Aorta (tissue), 5 donors: ENCODE results near the gene TEX9. TPM values are rescaled to one million over a fixed set of nuclear protein-coding genes. Genes with fewer than 3 reads are reported as not detected.

Experiments used
- ATAC-seq: fragments of 200-7000 bp; cut with Tn5 transposase; one replicate; pipeline ENCODE4 v1.9.1; 2022; ENCODE audit warnings: moderate library complexity; ENCODE audit not compliant: low FRiP score
- DNase-seq, 2 donors: peaks; one replicate each; pipeline ENCODE4 v3.0.0-alpha.2; 2020
- H3K27ac ChIP-seq, 2 donors: one replicate each; pipeline ENCODE4 v1.5.1; 2013; ENCODE audit warnings: low read length in 2 of 2, mild to moderate bottlenecking in 2 of 2, moderate library complexity in 2 of 2, control low read depth in 1 of 2, inconsistent platforms in 1 of 2, low read depth in 1 of 2
- H3K27me3 ChIP-seq, 2 donors: one replicate each; pipeline ENCODE4 v1.6.1; 2013; ENCODE audit warnings: control low read depth in 1 of 2, low read length in 1 of 2, mild to moderate bottlenecking in 1 of 2, moderate library complexity in 1 of 2; ENCODE audit not compliant: insufficient read depth in 2 of 2, control insufficient read depth in 1 of 2
- H3K36me3 ChIP-seq, 2 donors: one replicate each; pipeline ENCODE4 v1.6.1; 2013; ENCODE audit warnings: control low read depth in 1 of 2, low read length in 1 of 2, mild to moderate bottlenecking in 1 of 2; ENCODE audit not compliant: insufficient read depth in 2 of 2, control insufficient read depth in 1 of 2
- H3K4me1 ChIP-seq, 2 donors: one replicate each; pipeline ENCODE4 v1.6.1; 2013; ENCODE audit warnings: low read length in 2 of 2, control low read depth in 1 of 2, mild to moderate bottlenecking in 1 of 2, moderate library complexity in 1 of 2; ENCODE audit not compliant: insufficient read depth in 2 of 2, control insufficient read depth in 1 of 2
- H3K4me3 ChIP-seq, 2 donors: one replicate each; pipeline ENCODE4 v1.5.1; 2013; ENCODE audit warnings: low read length in 2 of 2, control low read depth in 1 of 2, mild to moderate bottlenecking in 1 of 2
- H3K9me3 ChIP-seq: one replicate; pipeline ENCODE4 v1.6.1; 2013; ENCODE audit warnings: mild to moderate bottlenecking, low read length; ENCODE audit not compliant: control insufficient read depth
- WGBS, 2 donors: extraction: QIAGEN DNeasy Blood & Tissue Kit; methylation state at CpG; one replicate each; pipeline ENCODE4 v1.1.7; 2013; 5-methylcytosine and 5-hydroxymethylcytosine counted together
- intact Hi-C, 2 donors: fragments of 100-400 bp; cut with DNase I; formaldehyde crosslinking; loops; one replicate each; pipeline versions ENCODE4 v1.14.2 to v1.15.0; 2022
- polyA plus RNA-seq, 2 donors: library from polyadenylated mRNA; stranded (reverse); fragments of 200-250 nt; gene quantifications; one replicate each; pipeline ENCODE4 v1.2.3, GENCODE V29; 2013
- total RNA-seq, 2 donors: library from RNA; stranded (reverse); fragmentation: NEBNext Ultra II Directional; extraction: Animal tissue kit (Norgen Biotek cat#: 25700); gene quantifications; one replicate each; pipeline ENCODE4 v1.2.1, GENCODE V29; 2021
- donor health status: healthy with polysubstance abuse.
- donor health status: Bipolar disorder and iron deficiency.
- donor health status: DM: no; HTN: no; CAD: no.
- donor health status: DM: no; HTN: no; CAD: no.
- donor health status: DM: yes; HTN: yes; CAD: no.

Gene TEX9
- total and polyA plus RNA-seq, 4 donors = 3.9 to 6.5 (median 5.6) TPM

GRCh38 chr15:56442354-56442753 lies 77.1 kb downstream of the TEX9 start:
- ATAC-seq = no peak
- intact Hi-C loops = no loop called here
- whole genome bisulfite sequencing, 2 donors = 96 to 98% methylated on average over 3 of the region's 3 CpGs
- Histone ChIP-seq H3K27ac (no peak overlapping the region), H3K4me3 (no peak overlapping the region), H3K36me3 (no peaks in the 10 kb centered on the region), H3K27me3 (no peaks in the 10 kb centered on the region), H3K9me3 (no peaks in the 10 kb centered on the region), H3K4me1 (no peaks in the 10 kb centered on the region)
- no peak for DNase-seq

- intact Hi-C loops = no loop called here
- Histone ChIP-seq H3K27ac (no peak overlapping the region), H3K27me3 (no peaks in the 10 kb centered on the region), H3K9me3 (no peaks in the 10 kb centered on the region), H3K4me3 (no peak overlapping the region), H3K36me3 (no peaks in the 10 kb centered on the region), H3K4me1 (no peaks in the 10 kb centered on the region)
- DNase-seq (no peak), ATAC-seq (no peak)
- WGBS, 2 donors = 94 to 96% methylated on average over 5 of the region's 5 CpGs
These were observed 80.5 kb downstream of the TEX9 start for GRCh38 chr15:56445746-56446145.

- ATAC-seq (no peak), DNase-seq (no peak)
- H3K4me1 ChIP-seq = no peaks in the 10 kb centered on the region
- H3K36me3 ChIP-seq = no peaks in the 10 kb centered on the region
- no peaks in the 10 kb centered on the region for H3K9me3 ChIP-seq
- H3K27me3 ChIP-seq = no peaks in the 10 kb centered on the region
- intact Hi-C loops = no loop called here
- no peak overlapping the region for H3K4me3 ChIP-seq
- no peak overlapping the region for H3K27ac ChIP-seq
- 33 to 35% methylated on average over 1 of the region's 1 CpG for WGBS, 2 donors
These were observed 89.6 kb downstream of the TEX9 start for GRCh38 chr15:56454836-56455235.

- no peak for ATAC-seq
- 73 to 82% methylated on average over 3 of the region's 3 CpGs for WGBS, 2 donors
- Histone ChIP-seq H3K4me1 (no peaks in the 10 kb centered on the region), H3K27me3 (no peaks in the 10 kb centered on the region), H3K36me3 (no peaks in the 10 kb centered on the region), H3K4me3 (no peak overlapping the region), H3K27ac (no peak overlapping the region), H3K9me3 (no peaks in the 10 kb centered on the region)
- no peak for DNase-seq
- intact Hi-C loops = no loop called here
These were observed 91.0 kb downstream of the TEX9 start for GRCh38 chr15:56456229-56456628.

- H3K36me3 ChIP-seq = no peaks in the 10 kb centered on the region
- H3K4me1 ChIP-seq = no peaks in the 10 kb centered on the region
- 96 to 99% methylated on average over 2 of the region's 2 CpGs for WGBS, 2 donors
- ATAC-seq = no peak
- H3K27me3 ChIP-seq = no peaks in the 10 kb centered on the region
- no peaks in the 10 kb centered on the region for H3K9me3 ChIP-seq
- H3K27ac ChIP-seq = no peak overlapping the region
- intact Hi-C loops = no loop called here
- DNase-seq = no peak
- H3K4me3 ChIP-seq = no peak overlapping the region
These were observed 93.9 kb downstream of the TEX9 start for GRCh38 chr15:56459096-56459495.

GRCh38 chr15:56460071-56460470 lies 94.8 kb downstream of the TEX9 start:
- intact Hi-C loops = no loop called here
- WGBS, 2 donors = 41 to 48% methylated on average over 1 of the region's 1 CpG

GRCh38 chr15:56460947-56461346 lies 95.7 kb downstream of the TEX9 start:
- Histone ChIP-seq H3K27me3 (no peaks in the 10 kb centered on the region), H3K4me3 (no peak overlapping the region), H3K4me1 (no peaks in the 10 kb centered on the region), H3K9me3 (no peaks in the 10 kb centered on the region), H3K27ac (no peak overlapping the region), H3K36me3 (no peaks in the 10 kb centered on the region)
- 87 to 94% methylated on average over 2 of the region's 2 CpGs for WGBS, 2 donors
- ATAC-seq (no peak), DNase-seq (no peak)
- intact Hi-C loops = no loop called here

More at GRCh38 chr15:56460071-56460470, 94.8 kb downstream of the TEX9 start:
- no peak overlapping the region for H3K4me3 ChIP-seq
- H3K9me3 ChIP-seq = no peaks in the 10 kb centered on the region
- H3K27me3 ChIP-seq = no peaks in the 10 kb centered on the region
- ATAC-seq (no peak), DNase-seq (no peak)
- H3K36me3 ChIP-seq = no peaks in the 10 kb centered on the region
- H3K4me1 ChIP-seq = no peaks in the 10 kb centered on the region
- no peak overlapping the region for H3K27ac ChIP-seq

GRCh38 chr15:56464893-56465520 lies 99.8 kb downstream of the TEX9 start, which contains the start of gene MNS1:
MNS1 (minus strand) TSS chr15:56465137; CDS start chr15:56464972, 165 bp downstream.
- DNase-seq (peak; percentile 93), ATAC-seq (peak; percentile 97)
- peak within 1 kb of the TSS; percentile 5 to 63 for H3K4me3 ChIP-seq
- H3K36me3 ChIP-seq = no peaks in the 10 kb centered on the region
- intact Hi-C loops = no loop called here
- no peaks in the 10 kb centered on the region for H3K4me1 ChIP-seq
- WGBS, 2 donors = 1 to 2% methylated on average over 38 of the region's 38 CpGs
- H3K27me3 ChIP-seq = no peaks in the 10 kb centered on the region
- H3K27ac ChIP-seq = no peak within 1 kb of the TSS
- H3K9me3 ChIP-seq = no peaks in the 10 kb centered on the region

- DNase-seq (no peak), ATAC-seq (no peak)
- Histone ChIP-seq H3K4me1 (no peaks in the 10 kb centered on the region), H3K36me3 (no peaks in the 10 kb centered on the region), H3K4me3 (no peak overlapping the region), H3K27ac (no peak overlapping the region), H3K9me3 (no peaks in the 10 kb centered on the region), H3K27me3 (no peaks in the 10 kb centered on the region)
- intact Hi-C loops = no loop called here
- 57 to 59% methylated on average over 3 of the region's 3 CpGs for WGBS, 2 donors
These were observed 102.4 kb downstream of the TEX9 start for GRCh38 chr15:56467616-56468015.
